IPS DF 19.7 (cell line): ENCODE results near the gene HHIPL1.

Experiments
- DNase-seq: peaks from one replicate; pipeline ENCODE4 v3.0.0-alpha.2; 2013; ENCODE audit warnings: low read depth, low spot score

HHIPL1 gene

DNA sequence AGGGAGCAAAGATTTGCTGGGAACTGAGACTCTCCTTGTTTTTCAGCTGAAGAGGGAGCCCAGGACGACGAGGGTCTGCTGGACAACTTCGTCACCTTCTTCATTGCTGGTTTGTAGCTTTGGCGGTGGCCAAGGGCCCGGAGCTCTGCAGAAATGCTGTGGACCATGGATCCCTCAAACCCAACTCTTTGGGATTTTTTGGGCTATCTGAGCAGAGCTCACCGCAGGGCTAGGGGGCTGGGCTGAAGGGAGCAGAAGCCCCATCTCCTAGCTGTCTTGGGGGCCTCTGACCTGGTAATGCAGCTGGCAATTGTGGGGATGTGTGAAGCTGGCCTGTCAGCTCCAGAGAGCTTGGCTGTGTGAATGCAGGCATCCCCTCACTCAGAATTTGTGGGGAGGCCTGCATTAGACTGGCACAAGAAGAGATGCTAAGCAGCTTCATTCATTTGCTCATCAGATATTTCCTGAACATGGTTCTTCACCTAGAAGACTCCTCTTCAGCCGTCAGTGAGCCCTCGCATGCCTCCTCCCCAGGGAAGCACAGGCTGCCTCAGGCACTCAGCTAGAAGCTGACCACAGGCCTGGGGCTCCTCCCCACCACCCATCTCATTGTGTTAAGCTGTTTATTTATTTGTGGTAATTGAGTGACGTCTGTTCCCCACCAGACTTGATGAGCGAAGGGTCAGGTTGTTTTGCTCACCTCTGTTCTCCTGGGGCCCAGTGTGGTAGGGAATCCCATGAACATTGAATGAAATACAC lies 71.3 kb downstream of the HHIPL1 start:
- no peak for DNase-seq

DNA sequence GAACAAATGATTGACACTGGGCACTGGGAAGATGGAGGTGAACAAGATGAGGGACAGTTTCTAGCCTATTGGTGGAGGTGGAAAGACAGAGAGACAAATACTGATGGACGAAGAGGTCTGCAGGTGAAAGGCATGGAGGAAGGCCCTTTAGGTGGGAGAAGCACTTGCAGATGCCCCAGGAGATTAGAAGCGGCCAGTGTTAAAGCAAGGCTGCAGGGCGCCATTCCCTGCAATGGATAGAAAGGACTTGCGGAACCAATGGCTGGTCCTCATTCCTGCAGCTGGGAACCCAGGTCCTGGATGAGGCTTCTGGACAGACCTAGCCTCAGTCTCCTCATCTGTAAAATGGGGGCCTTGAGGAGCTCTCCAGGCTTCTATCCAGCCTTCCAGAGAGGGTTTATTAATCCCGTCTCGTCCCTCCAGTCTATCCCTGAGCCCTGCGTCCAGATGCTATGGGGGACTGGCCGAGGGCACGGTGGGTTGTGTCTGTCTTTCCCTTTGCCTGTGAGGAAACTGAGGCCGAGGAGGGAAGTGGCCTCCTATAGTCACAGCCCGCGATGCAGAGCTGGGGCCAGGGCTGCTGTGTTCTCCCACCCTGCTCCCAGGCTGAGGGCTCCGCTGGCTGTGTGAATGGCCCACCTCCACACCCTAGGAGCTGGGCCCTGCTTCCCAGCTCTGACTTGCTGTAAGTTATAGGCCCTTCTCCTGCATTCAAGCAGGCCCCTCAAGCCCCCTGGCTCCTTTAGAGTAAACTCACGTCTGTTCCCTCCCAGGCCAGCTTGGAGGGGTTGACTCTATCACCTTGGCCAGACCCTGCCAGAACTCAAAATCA lies 72.1 kb downstream of the HHIPL1 start:
- DNase-seq = no peak

- DNase-seq = no peak
Measured at GRCh38 chr14:99717682-99718013, 72.7 kb downstream of the HHIPL1 start.

- DNase-seq = no peak
Measured at GRCh38 chr14:99718031-99718810, 73.3 kb downstream of the HHIPL1 start.

DNA sequence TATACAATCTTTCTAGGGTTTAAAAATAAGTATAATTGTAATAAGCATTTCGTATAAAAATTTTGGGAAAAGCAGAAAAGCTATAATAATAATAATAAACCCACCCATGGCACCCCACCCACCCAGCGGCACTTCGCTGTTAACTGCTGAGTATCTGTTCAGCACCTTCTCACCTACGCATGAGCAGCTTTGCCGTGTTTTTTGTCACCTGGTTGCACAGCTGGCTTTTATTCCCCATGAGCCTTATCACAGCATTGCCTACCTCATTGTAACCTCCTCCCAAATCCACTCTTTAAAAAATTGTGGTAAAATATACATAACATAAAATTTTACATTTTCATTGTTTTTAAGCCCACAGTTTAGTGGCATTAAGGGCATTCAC lies 73.9 kb downstream of the HHIPL1 start:
- DNase-seq = no peak

DNA sequence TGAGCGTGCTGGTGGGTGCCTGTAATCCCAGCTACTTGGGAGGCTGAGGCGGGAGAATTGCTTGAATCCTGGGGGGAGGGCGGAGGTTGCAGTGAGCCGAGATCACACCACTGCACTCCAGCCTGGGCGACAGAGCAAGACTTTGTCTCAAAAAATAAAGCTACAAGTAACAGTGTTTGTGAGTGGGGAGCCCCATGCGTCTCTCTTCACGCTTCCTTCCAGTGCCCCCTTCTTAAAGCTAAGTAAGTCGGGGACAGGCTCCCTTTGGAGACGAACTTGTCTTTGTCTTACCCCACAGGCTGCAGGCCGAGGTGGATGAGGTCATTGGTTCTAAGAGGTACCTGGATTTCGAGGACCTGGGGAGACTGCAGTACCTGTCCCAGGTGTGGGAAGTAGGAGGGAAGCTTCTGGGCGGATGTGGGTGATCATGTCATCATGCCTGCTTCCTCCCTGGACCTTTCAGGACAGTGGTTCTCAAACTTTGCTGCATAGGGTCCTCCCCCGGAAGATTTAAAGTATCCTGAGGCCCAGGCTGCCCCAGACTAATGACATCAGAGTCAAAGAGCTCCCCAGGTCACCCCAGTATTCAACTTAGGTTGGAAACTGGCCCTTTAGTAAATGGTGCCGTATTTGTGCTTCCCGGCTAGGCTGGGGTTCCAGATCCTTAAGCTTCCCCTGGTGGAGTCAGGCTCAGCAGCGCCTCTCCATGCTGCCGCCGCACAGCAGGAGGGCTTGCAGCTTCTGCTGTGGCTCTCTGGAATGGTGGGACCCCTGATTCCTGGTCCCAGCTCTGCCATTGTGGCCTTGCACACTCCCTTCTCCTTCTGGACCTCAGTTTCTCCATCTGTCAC lies 76.2 kb downstream of the HHIPL1 start:
- DNase-seq = no peak

DNA sequence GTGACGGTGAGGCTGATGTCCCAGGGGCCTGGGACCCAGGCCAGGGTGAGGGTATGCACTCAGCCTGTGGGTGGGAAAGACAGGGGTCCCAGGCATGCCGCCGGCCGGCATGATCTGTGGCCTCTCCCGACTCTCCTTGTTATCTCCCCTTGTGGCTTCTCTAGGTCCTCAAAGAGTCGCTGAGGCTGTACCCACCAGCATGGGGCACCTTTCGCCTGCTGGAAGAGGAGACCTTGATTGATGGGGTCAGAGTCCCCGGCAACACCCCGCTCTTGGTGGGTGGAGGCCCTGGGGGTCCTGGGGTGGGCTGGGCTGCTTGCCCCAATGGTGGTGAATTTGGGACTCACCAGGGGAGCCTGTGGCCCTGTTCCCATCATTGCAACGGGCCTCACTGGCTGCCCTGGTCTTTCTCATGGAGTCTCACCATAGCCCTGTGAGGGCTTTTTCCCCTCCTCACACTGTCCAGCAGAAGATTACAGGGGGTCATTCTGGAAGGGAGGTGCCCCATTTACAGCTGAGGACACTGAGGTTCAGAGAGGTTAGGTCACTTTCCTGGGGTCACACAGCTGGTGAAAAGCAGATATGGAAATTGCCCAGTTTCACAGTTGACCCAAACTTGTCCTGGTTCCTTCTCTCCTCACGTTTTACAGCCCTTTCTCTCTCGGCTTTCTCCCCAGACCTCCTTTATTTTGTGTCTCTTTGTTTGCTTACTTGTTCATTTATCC lies 77.0 kb downstream of the HHIPL1 start:
- DNase-seq = no peak

DNA sequence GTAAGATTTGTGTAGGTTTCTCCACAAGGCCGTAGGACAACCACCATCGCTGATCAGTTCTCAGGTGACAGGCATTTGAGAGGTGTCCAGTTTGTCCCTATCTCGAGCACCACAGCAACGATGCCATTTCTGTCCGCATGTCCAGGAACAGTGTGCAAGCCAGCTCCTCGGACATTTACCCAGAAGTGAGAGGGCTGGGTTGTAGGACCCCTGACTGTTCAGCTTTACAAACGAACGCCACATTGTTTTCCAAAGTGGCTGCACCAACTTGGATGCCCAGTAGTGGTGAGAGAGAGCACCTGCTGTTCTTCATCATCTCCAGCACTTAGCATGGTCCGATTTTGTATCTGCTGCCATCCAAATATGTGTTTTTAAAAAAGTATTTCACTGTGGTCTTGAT lies 77.8 kb downstream of the HHIPL1 start:
- DNase-seq = no peak

- DNase-seq = no peak
Measured at GRCh38 chr14:99724196-99724891, 79.4 kb downstream of the HHIPL1 start.

DNA sequence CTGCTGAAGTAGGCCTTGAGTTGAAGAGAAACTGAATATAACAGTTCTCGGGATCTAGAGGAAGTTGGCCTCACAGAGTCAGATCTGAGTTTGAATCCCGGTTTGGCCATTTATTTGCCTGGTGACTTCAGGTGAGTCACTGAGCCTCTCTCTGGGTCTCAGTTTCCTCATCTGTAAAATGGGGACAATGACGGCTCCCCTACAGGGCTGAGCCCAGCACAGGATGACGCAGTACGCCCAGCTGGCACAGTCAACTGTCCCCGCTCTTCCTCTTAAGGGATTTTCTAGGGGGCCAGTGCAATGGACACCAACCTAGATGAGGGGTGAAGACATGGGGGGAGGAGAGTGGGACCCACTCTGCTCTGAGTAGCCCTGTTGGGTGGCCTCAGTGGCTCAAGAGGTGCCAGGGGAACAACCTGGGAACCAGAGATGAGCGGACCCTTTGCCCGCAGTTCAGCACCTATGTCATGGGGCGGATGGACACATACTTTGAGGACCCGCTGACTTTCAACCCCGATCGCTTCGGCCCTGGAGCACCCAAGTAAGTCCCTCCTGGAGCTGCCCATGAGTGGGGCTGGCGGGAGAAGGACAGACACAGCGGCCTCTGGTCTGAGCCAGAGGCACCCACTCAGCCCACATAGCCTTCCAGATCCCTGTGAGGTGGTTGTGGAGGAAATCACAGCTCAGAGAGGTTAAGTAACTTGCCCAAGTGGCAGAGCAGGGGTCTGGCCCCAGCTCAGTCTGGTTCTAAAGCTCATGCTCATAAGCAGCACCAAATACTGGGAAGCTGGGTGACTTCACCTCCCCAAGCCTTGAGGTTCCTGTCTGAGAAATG lies 80.2 kb downstream of the HHIPL1 start:
- DNase-seq = no peak

GRCh38 chr14:99725774-99726537 lies 81.0 kb downstream of the HHIPL1 start:
- no peak for DNase-seq

DNA sequence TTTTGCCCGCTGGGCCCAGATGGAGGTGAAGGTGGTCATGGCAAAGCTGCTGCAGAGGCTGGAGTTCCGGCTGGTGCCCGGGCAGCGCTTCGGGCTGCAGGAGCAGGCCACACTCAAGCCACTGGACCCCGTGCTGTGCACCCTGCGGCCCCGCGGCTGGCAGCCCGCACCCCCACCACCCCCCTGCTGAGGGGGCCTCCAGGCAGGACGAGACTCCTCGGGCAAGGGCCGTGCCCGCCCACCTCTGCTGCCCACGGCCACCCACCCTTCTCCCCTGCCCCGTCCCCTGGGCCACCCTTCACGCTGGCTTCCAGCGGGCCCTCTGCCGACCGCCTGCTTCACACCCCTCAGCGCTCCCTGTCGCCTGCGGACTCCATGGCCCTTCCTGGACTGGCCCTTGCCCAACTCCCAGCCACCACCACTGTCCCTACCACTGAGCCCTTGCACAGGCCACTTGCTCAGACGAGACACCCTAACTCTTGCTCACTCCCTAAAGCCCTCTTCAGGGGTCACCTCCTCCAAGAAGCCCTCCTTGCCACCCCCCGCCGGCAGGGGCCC lies 81.7 kb downstream of the HHIPL1 start:
- DNase-seq = no peak

DNA sequence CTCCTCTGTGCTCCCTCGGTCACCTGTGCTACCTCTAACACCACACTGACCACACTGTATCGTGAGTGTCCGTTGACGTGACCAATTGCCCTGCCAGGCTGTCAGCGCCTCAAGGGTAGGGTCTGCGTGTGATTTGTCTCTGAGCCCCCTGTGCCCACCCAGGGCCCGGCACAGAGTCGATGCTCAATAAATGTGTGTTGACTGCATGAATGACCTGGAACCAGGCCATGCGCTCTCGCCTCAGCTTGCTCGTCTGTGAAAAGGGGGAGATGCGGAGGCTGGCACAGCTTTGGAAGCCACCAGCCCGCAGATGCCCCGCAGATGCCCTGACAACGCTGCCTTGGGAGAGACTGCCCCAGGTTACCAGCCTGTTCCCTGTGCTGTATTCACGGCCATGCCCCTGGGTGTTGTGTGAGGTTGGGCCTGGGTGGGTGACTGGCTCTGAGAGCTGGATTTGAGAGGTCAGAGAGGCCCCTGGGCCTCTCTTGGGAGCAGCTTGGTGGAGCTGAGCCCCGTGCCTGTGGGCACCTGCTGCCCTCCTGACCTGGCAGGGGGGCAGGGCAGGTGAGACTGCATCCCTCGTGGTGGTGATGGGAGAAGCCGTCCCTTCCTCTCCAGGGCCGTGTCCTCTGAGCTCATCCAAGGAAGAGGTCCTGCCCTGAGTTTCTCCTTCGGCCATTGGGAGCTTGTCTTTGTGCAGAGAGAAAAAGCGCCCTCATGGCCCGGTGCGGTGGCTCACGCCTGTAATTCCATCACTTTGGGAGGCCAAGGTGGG lies 82.4 kb downstream of the HHIPL1 start:
- no peak for DNase-seq

GRCh38 chr14:99728231-99728920 lies 83.4 kb downstream of the HHIPL1 start:
- DNase-seq = no peak

GRCh38 chr14:99728981-99729451 lies 84.1 kb downstream of the HHIPL1 start:
- no peak for DNase-seq
